Muscle of leg (tissue), 11 donors: ENCODE data around the gene RER1. TPM values are rescaled to one million over a fixed set of nuclear protein-coding genes. Genes with fewer than 3 reads are reported as not detected.

Experiments
- DNase-seq: peaks from one replicate; pipeline ENCODE4 v3.0.0; 2013
- H3K27ac ChIP-seq: one replicate; pipeline ENCODE4 v1.5.1; 2013; ENCODE audit warnings: mild to moderate bottlenecking, low read length, control low read depth
- H3K27me3 ChIP-seq: one replicate; pipeline ENCODE4 v1.6.1; 2013; ENCODE audit warnings: low read length; ENCODE audit not compliant: control insufficient read depth, insufficient read depth
- H3K36me3 ChIP-seq: one replicate; pipeline ENCODE4 v1.6.1; 2013; ENCODE audit warnings: low read length; ENCODE audit not compliant: control insufficient read depth, insufficient read depth
- H3K4me1 ChIP-seq: one replicate; pipeline ENCODE4 v1.6.1; 2013; ENCODE audit warnings: low read length; ENCODE audit not compliant: control insufficient read depth, insufficient read depth
- H3K4me3 ChIP-seq: one replicate; pipeline ENCODE4 v1.5.1; 2013; ENCODE audit warnings: low read length, control low read depth
- H3K9me3 ChIP-seq: replicated peaks from 2 replicates; pipeline ENCODE4 v1.6.1; 2013; ENCODE audit warnings: low read depth, low read length; ENCODE audit not compliant: control insufficient read depth
- WGBS: methylation state at CpG from one replicate; pipeline ENCODE4 v1.1.5; 2013; ENCODE audit warnings: missing lambda C conversion rate; ENCODE audit not compliant: insufficient coverage; 5-methylcytosine and 5-hydroxymethylcytosine counted together
- polyA plus RNA-seq, 8 donors: library from polyadenylated mRNA; unstranded; fragments of 120-200 nt; gene quantifications; one replicate each; pipeline versions ENCODE4 v1.2.1 to v1.2.3, GENCODE V29; 2013; ENCODE audit warnings: inconsistent platforms in 1 of 8, low replicate concordance in 1 of 8; ENCODE audit not compliant: insufficient read length in 8 of 8, insufficient read depth in 1 of 8
- total RNA-seq: library from RNA; stranded (reverse); fragments of 120-200 nt; gene quantifications from one replicate; pipeline ENCODE4 v1.2.4, GENCODE V29; 2013

Gene RER1
- total and polyA plus RNA-seq, 9 donors: 57.5 to 86.6 (median 69.3) TPM

DNA sequence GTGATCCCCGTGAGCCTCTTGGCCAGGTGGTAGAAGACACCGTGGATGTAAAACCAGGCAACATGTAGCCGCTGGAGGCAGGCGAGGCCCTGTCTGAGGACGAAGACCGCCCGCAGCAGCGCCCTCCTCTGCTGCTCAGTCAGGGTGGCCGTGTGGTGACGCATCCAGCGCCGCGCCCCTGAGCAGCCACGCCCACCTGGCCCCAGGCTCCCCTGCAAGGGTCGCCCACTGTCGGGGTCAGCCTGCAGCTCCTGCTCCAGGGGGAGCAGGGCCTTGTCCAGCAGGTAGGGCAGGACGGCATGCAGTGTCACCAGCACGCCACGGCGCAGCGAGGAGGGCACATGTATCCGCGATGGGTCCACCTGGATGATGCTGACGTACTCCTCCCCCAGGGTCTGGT, 16.8 kb downstream of the RER1 start:
- no peak overlapping the region for H3K4me3 ChIP-seq
- no peak overlapping the region for H3K27ac ChIP-seq
- 91% methylated on average over 24 of the region's 24 CpGs for WGBS
- H3K27me3 ChIP-seq: no peaks in the 10 kb centered on the region
- H3K4me1 ChIP-seq: peaks cover 14% of the 10 kb centered on the region
- no peaks in the 10 kb centered on the region for H3K9me3 ChIP-seq
- no peak for DNase-seq
- peaks cover 70% of the 10 kb centered on the region for H3K36me3 ChIP-seq

DNA sequence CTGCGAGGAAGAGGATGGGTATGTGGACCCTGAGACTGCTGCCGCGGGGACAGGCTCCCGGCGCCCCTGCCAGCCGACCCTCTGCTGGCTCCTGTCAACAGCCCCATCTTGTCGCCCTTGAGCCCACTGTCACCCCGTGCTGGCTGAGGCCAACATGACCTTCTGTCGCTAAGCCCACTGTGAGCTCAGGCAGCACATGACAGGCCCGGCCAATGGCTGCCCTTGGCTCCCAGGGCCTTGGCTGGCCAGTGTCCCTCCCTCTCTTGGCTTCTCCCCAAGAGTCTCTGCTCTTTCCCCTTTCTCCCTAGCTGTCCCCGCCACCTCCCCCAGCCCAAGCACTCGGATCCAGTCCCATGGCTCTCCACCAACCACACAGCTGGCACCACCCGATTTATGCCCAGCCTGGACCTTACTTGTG, 17.2 kb downstream of the RER1 start:
- H3K36me3 ChIP-seq: peaks cover 66% of the 10 kb centered on the region
- 91% methylated on average over 13 of the region's 13 CpGs for WGBS

DNA sequence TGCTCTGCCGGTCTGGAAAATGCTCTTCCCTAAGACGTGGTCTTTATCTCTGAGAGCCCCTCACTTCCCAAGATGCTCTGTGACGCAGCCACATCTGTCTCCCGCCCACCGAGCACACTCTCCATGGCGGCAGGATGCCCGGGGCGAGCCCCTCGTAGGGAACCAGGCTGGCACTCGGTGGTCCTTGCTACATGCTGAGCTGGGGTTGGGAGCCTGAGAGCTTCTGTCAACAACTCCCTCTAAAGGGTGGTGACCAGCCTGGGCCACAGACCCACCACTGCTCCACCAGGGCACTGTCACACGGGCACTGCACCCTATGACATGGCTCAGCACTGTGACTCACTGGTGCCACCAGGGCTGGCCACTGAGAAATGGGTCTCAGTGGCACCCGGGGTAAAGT, 18.1 kb downstream of the RER1 start:
- H3K4me1 ChIP-seq: peaks cover 25% of the 10 kb centered on the region
- no peaks in the 10 kb centered on the region for H3K9me3 ChIP-seq
- no peaks in the 10 kb centered on the region for H3K27me3 ChIP-seq
- no peak overlapping the region for H3K27ac ChIP-seq
- 91% methylated on average over 10 of the region's 12 CpGs for WGBS
- H3K36me3 ChIP-seq: peaks cover 58% of the 10 kb centered on the region
- DNase-seq: no peak
- H3K4me3 ChIP-seq: no peak overlapping the region

More for the DNA sequence above, 17.2 kb downstream of the RER1 start:
- DNase-seq: no peak
- Histone ChIP-seq H3K9me3 (no peaks in the 10 kb centered on the region), H3K4me1 (peaks cover 18% of the 10 kb centered on the region), H3K27me3 (no peaks in the 10 kb centered on the region), H3K4me3 (no peak overlapping the region), H3K27ac (no peak overlapping the region)

DNA sequence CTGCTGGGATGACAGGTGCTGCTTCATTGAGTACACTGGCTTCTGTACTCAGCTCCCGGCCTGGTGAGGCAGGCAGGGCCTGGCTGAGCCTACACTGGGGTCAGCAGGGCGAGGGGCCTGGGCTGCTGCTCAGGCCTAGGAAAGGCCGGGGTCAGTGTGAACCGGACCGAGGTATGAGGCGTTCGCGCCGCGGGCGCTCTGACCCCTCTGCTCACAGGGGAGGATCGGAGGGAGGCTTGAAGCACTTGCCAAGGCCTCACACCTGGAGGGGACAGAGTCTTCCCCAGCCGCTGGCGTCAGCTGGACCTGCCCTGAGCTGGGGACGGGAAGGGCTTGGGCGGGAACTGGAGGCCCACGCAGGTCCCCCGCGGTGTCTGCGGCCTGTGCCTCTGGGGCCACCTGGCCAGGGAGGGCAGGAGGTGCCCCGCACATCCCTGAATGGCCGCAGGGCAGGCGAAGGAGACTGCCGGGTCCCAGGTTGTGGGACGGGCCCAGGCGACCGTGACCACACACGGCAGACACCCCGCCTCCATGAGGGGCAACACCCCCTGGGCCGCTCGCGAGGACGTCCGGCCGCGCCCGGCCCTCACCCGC, 20.3 kb downstream of the RER1 start:
- Histone ChIP-seq H3K9me3 (no peaks in the 10 kb centered on the region), H3K4me1 (peaks cover 25% of the 10 kb centered on the region), H3K27ac (peak overlapping the region; percentile 59), H3K36me3 (peaks cover 36% of the 10 kb centered on the region), H3K4me3 (peak overlapping the region; percentile 82), H3K27me3 (peaks cover 4% of the 10 kb centered on the region)
- peak; percentile 49 for DNase-seq
- 4% methylated on average over 38 of the region's 38 CpGs for WGBS

DNA sequence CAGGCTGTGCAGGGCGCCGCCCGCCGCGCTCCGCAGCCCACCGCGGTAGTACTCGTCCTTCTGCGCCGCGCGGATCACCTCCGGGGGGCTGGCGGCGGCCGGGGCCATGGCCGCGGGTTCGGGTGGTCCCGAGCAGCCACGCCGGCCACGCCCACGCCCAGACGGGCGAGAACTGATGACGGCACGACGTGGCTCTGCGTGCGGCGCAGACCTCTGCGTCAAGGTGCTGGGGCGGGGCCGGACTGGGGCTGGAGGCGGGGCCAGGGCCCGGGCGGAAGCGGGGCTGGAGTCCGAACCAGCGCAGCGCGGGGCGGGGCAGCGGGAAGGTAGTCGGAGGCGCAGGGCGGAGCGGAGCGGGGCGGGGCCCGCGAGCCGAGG, 20.7 kb downstream of the RER1 start, which contains the start of gene PEX10:
TSS of gene PEX10 (minus strand) at position 170 of the 378 bp plus-strand sequence. CDS start at position 108, 62 bp downstream.
- WGBS: under 1% methylated on average over 55 of the region's 55 CpGs
- DNase-seq: peak; percentile 98
- peaks cover 25% of the 10 kb centered on the region for H3K4me1 ChIP-seq
- H3K27me3 ChIP-seq: peaks cover 4% of the 10 kb centered on the region
- H3K27ac ChIP-seq: peak within 1 kb of the TSS; percentile 59
- peak within 1 kb of the TSS; percentile 82 for H3K4me3 ChIP-seq
- peaks cover 31% of the 10 kb centered on the region for H3K36me3 ChIP-seq
- no peaks in the 10 kb centered on the region for H3K9me3 ChIP-seq

DNA sequence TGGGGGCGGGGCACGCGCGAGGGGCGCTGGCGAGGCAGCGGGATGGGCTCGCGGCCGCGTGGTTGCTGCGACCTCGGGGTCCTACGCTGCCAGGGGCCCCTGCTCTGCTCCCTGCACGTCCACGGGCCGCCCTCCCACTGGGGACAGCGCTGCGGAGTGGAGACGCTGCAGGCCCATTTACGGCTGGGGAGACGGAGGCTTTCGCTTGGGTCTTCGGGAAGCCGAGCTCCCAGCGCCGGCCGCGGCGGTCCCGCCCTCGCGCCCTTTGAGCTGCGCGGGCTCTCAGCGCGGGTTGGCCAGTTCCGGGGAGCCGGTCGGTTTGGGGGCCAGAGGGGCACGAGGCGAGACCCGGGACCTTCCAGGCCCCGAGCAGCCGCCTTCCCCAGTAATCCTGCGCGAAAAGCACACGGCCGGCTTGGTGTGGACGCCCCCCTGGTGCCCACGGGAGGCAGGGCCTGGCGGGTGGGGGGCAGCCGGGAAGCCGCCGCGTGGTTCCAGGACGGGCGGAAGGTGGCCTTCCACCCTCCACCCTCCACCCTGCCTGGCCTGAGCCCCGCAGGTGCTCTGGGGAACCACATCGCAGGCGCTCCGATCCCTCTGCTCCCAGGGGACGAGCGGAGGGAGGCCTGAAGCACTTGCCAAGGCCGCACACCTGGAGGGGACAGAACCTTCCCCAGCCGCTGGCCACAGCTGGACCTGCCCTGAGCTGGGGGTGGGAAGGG, 21.3 kb downstream of the RER1 start:
- DNase-seq: peak; percentile 52
- Histone ChIP-seq H3K4me3 (peak overlapping the region; percentile 65), H3K36me3 (peaks cover 27% of the 10 kb centered on the region), H3K9me3 (no peaks in the 10 kb centered on the region), H3K4me1 (peaks cover 27% of the 10 kb centered on the region), H3K27ac (peak overlapping the region; percentile 55), H3K27me3 (peaks cover 7% of the 10 kb centered on the region)
- 1% methylated on average over 60 of the region's 66 CpGs for WGBS

DNA sequence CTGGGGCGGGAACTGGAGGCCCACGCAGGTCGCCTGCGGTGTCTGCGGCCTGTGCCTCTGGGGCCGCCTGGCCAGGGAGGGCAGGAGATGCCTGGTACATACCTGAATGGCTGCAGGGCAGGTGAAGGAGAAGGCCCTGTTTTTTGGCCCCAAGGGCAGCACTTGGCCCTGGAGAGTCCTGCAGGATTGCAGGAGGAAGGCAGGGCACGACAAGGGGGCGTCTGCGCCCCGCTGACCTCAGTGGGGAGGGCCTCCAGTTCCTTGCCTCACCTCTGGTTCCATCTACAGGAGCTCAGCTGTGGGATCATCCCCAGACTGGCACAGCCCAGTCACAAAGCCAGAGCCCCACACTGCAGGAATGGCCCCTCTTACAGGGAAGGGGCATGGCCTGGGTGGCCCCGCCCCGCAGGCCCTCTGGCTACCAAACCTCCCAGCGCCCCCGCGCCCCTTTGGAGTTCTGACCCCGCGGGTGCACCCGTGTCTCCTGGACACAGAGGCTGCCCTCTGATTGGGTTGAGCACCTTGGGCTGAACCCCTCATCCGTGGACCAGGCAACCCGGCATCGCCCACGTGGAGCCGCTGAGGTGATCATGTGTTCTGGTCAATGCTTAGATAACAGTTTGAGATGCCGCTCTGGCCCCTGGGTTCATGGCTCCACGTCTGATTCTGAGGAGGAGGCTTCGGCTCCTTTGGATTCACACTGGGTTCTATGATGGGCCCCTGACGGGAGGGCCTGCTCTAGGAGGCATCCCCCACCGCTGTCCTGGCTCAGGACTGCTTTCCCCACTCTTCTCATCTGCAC, 22.1 kb downstream of the RER1 start:
- Histone ChIP-seq H3K4me1 (peaks cover 30% of the 10 kb centered on the region), H3K4me3 (peak overlapping the region; percentile 65), H3K27me3 (peaks cover 13% of the 10 kb centered on the region), H3K36me3 (peaks cover 19% of the 10 kb centered on the region), H3K9me3 (no peaks in the 10 kb centered on the region), H3K27ac (no peak overlapping the region)
- WGBS: 38% methylated on average over 21 of the region's 28 CpGs
- DNase-seq: no peak

DNA sequence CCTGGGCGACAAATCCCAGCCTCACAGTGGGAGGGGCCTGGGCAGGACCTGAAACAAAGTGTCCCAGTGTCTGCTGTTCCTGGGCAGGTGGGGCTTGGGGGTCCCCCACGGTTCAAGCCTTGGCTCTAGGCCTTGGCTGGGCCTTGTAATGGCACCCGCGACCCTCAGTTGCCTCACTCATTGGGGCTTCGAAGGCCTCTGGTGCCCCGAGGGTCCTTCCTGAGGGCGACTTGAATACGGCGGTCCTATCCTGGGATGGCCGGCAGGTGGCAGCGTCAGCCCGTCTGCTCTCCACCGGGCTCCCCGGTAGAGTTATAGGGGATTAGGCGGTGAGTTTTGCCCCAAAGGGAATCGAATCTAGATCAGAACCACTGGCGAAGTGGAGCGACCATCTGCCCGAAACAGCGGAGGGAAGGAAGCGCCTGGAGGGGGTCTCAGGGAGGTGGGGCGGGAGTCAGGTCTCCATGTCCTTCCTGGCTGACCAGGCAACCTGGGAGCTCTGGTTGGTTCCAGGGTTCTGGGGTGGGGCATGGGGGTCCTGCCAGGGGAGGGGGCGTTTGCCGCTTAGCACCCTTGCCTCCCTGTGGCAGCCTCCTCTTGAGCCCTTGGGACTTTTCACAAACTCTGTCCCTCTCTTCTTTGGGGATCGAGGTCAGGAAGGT, 22.8 kb downstream of the RER1 start:
- peaks cover 30% of the 10 kb centered on the region for H3K4me1 ChIP-seq
- H3K9me3 ChIP-seq: no peaks in the 10 kb centered on the region
- H3K36me3 ChIP-seq: peaks cover 12% of the 10 kb centered on the region
- H3K27me3 ChIP-seq: peaks cover 21% of the 10 kb centered on the region
- WGBS: 1% methylated on average over 21 of the region's 25 CpGs
- peak; percentile 69 for DNase-seq
- H3K27ac ChIP-seq: no peak overlapping the region
- H3K4me3 ChIP-seq: no peak overlapping the region

DNA sequence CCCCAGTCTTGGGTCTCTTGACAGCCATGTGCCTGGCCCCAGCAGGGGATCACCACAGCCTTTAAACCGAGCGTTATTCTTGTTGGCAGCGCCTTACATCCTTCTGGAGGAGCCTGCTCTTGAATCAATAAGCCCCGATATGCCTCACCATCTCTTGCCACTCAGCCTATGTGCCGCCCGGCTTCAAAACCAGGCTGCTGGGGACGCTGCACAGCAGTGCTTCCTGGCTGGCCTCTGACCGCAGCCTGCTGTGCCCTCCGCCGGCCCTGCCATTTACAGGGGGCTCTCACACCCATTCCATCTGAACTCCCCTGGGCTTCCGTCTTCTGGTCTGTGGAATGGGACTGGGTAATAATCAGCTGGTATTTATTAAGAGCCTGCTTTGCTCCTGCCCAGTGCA, 23.7 kb downstream of the RER1 start:
- DNase-seq: no peak
- no peak overlapping the region for H3K27ac ChIP-seq
- no peaks in the 10 kb centered on the region for H3K9me3 ChIP-seq
- peaks cover 3% of the 10 kb centered on the region for H3K36me3 ChIP-seq
- peaks cover 30% of the 10 kb centered on the region for H3K4me1 ChIP-seq
- 44% methylated on average over 4 of the region's 11 CpGs for WGBS
- H3K27me3 ChIP-seq: peaks cover 22% of the 10 kb centered on the region
- no peak overlapping the region for H3K4me3 ChIP-seq
